T-cell (primary cell): Measurements from ENCODE around the gene VMAC. TPM values are rescaled to one million over a fixed set of nuclear protein-coding genes. Genes with fewer than 3 reads are reported as not detected.

Experiments used
- ATAC-seq, 4 experiments: fragments of 200-7000 bp in 3 of 4; fragments of 150-1000 bp in 1 of 4; cut with Tn5 transposase; replicated peaks in 1 of 4; 1 replicate in 3 of 4; 2 replicates in 1 of 4; pipeline ENCODE4 v1.10.0; 2021; ENCODE audit warnings: moderate library complexity in 3 of 4, mild to moderate bottlenecking in 2 of 4, moderate number of reproducible peaks in 1 of 4
- CTCF ChIA-PET, 2 donors: fragments of 300-600 bp; sonication (Branson Sonifier 250); formaldehyde crosslinking; loops; one replicate each; lab custom pipeline; 2022; ENCODE audit warnings: antibody characterized with exemption in 2 of 2; lab: Charles Lee
- POLR2A ChIA-PET, 2 donors: fragments of 300-600 bp; sonication (Branson Sonifier 250); formaldehyde crosslinking; loops; one replicate each; lab custom pipeline; 2022; ENCODE audit warnings: antibody characterized with exemption in 2 of 2; lab: Charles Lee
- DNase-seq, 35 experiments: peaks; one replicate each; pipeline versions ENCODE4 v3.0.0 to v3.0.0-alpha.2; 2013 to 2023
- H3K27ac ChIP-seq: one replicate; pipeline ENCODE4 v1.5.1; 2013; ENCODE audit warnings: low read length
- H3K27me3 ChIP-seq, 2 experiments: replicated peaks in 1 of 2; 1 replicate in 1 of 2; 2 replicates in 1 of 2; pipeline versions ENCODE4 v1.6.1 to v1.7.0; 2013; ENCODE audit warnings: low read length in 1 of 2, mixed read lengths in 1 of 2; ENCODE audit not compliant: control insufficient read depth in 2 of 2, insufficient read depth in 2 of 2; ENCODE audit errors: extremely low read depth in 1 of 2
- H3K36me3 ChIP-seq, 2 donors: 1 replicate in 1 of 2; 2 replicates in 1 of 2; pipeline versions ENCODE4 v1.6.1 to v1.7.0; 2013; ENCODE audit warnings: low read length in 1 of 2; ENCODE audit not compliant: control insufficient read depth in 2 of 2, insufficient read depth in 1 of 2; ENCODE audit errors: extremely low read depth in 1 of 2
- H3K4me1 ChIP-seq, 2 experiments: 1 replicate in 1 of 2; 2 replicates in 1 of 2; pipeline versions ENCODE4 v1.6.1 to v1.7.0; 2013; ENCODE audit warnings: low read length in 2 of 2, mixed read lengths in 1 of 2; ENCODE audit not compliant: insufficient read depth in 2 of 2, control insufficient read depth in 1 of 2; ENCODE audit errors: extremely low read depth in 1 of 2
- H3K4me3 ChIP-seq, 2 donors: 1 replicate in 1 of 2; 2 replicates in 1 of 2; pipeline versions ENCODE4 v1.5.1 to v1.7.0; 2013; ENCODE audit warnings: mild to moderate bottlenecking in 2 of 2, low read length in 1 of 2, moderate library complexity in 1 of 2; ENCODE audit not compliant: control insufficient read depth in 1 of 2; ENCODE audit errors: extremely low read depth in 1 of 2
- H3K9me3 ChIP-seq: 2 replicates; pipeline ENCODE4 v1.7.0; 2013
- H3K27ac Mint-ChIP-seq, 2 donors: one replicate each; pipeline ENCODE4 v1.8.0; 2020 to 2021; ENCODE audit warnings: mild to moderate bottlenecking in 2 of 2, mixed read lengths in 2 of 2
- H3K27me3 Mint-ChIP-seq, 2 donors: one replicate each; pipeline ENCODE4 v1.8.0; 2021 to 2022; ENCODE audit warnings: mixed read lengths in 2 of 2
- H3K36me3 Mint-ChIP-seq: one replicate; pipeline ENCODE4 v1.8.0; 2021; ENCODE audit warnings: mixed read lengths
- H3K4me1 Mint-ChIP-seq, 3 donors: one replicate each; pipeline ENCODE4 v1.8.0; 2020 to 2022; ENCODE audit warnings: mixed read lengths in 3 of 3, mild to moderate bottlenecking in 1 of 3
- H3K4me3 Mint-ChIP-seq, 3 donors: one replicate each; pipeline ENCODE4 v1.8.0; 2020 to 2022; ENCODE audit warnings: mild to moderate bottlenecking in 3 of 3, mixed read lengths in 3 of 3, moderate library complexity in 3 of 3
- H3K9me3 Mint-ChIP-seq, 3 donors: one replicate each; pipeline ENCODE4 v1.8.0; 2020 to 2022; ENCODE audit warnings: mixed read lengths in 3 of 3
- WGBS: methylation state at CpG from one replicate; pipeline ENCODE4 v1.1.5; 2013; ENCODE audit warnings: missing lambda C conversion rate; ENCODE audit not compliant: insufficient coverage; 5-methylcytosine and 5-hydroxymethylcytosine counted together
- total RNA-seq, 35 experiments: library from RNA in 6 of 35; stranded (reverse) in 6 of 35; fragments of 120-200 nt in 1 of 35; gene quantifications; one replicate each; pipeline versions ENCODE4 v1.2.1 to v1.2.4 and lab custom pipeline; 2013 to 2026

The VMAC gene
- total RNA-seq, 5 donors from 2014 or later (not counting 1 experiment from before 2014, with no cell fraction given), result 23.8 to 35.9 (median 30.9) TPM

- CTCF ChIA-PET, result no interaction called here
- Histone ChIP-seq H3K4me1 (no peaks in the 10 kb centered on the region), H3K36me3 (no peaks in the 10 kb centered on the region), H3K27ac (no peak overlapping the region), H3K9me3 (no peaks in the 10 kb centered on the region), H3K27me3 (peaks cover 4 to 61% of the 10 kb centered on the region in 2 experiments), H3K4me3 (no peak overlapping the region)
- Mint-ChIP-seq H3K27ac (no peak overlapping the region), H3K4me1 (no peaks in the 10 kb centered on the region), H3K36me3 (no peaks in the 10 kb centered on the region), H3K9me3 (no peaks in the 10 kb centered on the region), H3K27me3 (peaks cover 14 to 31% of the 10 kb centered on the region in 2 donors), H3K4me3 (no peak overlapping the region)
- WGBS, result 72% methylated on average over 6 of the region's 8 CpGs
- DNase-seq (no peak), ATAC-seq (no peak)
- POLR2A ChIA-PET, result no interaction called here
Observed at GRCh38 chr19:5877427-5877826, 27.2 kb upstream of the VMAC start.

GRCh38 chr19:5877882-5878281 lies 26.8 kb upstream of the VMAC start:
- Mint-ChIP-seq H3K4me1 (no peaks in the 10 kb centered on the region), H3K36me3 (no peaks in the 10 kb centered on the region), H3K9me3 (no peaks in the 10 kb centered on the region), H3K27ac (no peak overlapping the region), H3K27me3 (peaks cover 17 to 34% of the 10 kb centered on the region in 2 donors), H3K4me3 (no peak overlapping the region)
- Histone ChIP-seq H3K4me1 (no peaks in the 10 kb centered on the region), H3K27me3 (peaks cover 5 to 61% of the 10 kb centered on the region in 2 experiments), H3K27ac (no peak overlapping the region), H3K4me3 (no peak overlapping the region), H3K9me3 (no peaks in the 10 kb centered on the region), H3K36me3 (no peaks in the 10 kb centered on the region)
- WGBS, result 78% methylated on average over 4 of the region's 9 CpGs
- ATAC-seq (no peak), DNase-seq (no peak)
- POLR2A ChIA-PET, result no interaction called here
- CTCF ChIA-PET, result no interaction called here

- H3K27ac Mint-ChIP-seq, result no peak overlapping the region
- H3K27ac ChIP-seq, result no peak overlapping the region
- H3K9me3 Mint-ChIP-seq, result no peaks in the 10 kb centered on the region
- H3K4me3 Mint-ChIP-seq, result no peak overlapping the region
- H3K27me3 Mint-ChIP-seq, result peaks cover 17 to 34% of the 10 kb centered on the region in 2 donors
- H3K9me3 ChIP-seq, result no peaks in the 10 kb centered on the region
- WGBS, result 64% methylated on average over 2 of the region's 6 CpGs
- no peaks in the 10 kb centered on the region for H3K4me1 Mint-ChIP-seq
- DNase-seq (no peak), ATAC-seq (no peak)
- H3K27me3 ChIP-seq, result peaks cover 5 to 61% of the 10 kb centered on the region in 2 experiments
- no peaks in the 10 kb centered on the region for H3K4me1 ChIP-seq
- ChIA-PET POLR2A (interaction anchor here in 1 of 2 donors (0.7 kb wide), 1 partner anchor 88 kb away, joined by 3 read pairs; no protein-coding TSS in a partner anchor), CTCF (no interaction called here)
- no peaks in the 10 kb centered on the region for H3K36me3 ChIP-seq
- no peaks in the 10 kb centered on the region for H3K36me3 Mint-ChIP-seq
- H3K4me3 ChIP-seq, result no peak overlapping the region
Observed at GRCh38 chr19:5880196-5880595, 24.5 kb upstream of the VMAC start.

GRCh38 chr19:5880604-5881078 lies 24.0 kb upstream of the VMAC start:
- Histone ChIP-seq H3K36me3 (no peaks in the 10 kb centered on the region), H3K27ac (no peak overlapping the region), H3K4me3 (no peak overlapping the region), H3K9me3 (no peaks in the 10 kb centered on the region), H3K4me1 (no peaks in the 10 kb centered on the region), H3K27me3 (peaks cover 5 to 64% of the 10 kb centered on the region in 2 experiments)
- DNase-seq, result no peak
- Mint-ChIP-seq H3K27ac (no peak overlapping the region), H3K4me1 (no peaks in the 10 kb centered on the region), H3K27me3 (peaks cover 17 to 36% of the 10 kb centered on the region in 2 donors), H3K36me3 (no peaks in the 10 kb centered on the region), H3K4me3 (no peak overlapping the region), H3K9me3 (no peaks in the 10 kb centered on the region)
- CTCF ChIA-PET, result no interaction called here
- ATAC-seq, result no peak
- POLR2A ChIA-PET, result no interaction called here
- 30% methylated on average over 10 of the region's 15 CpGs for WGBS

GRCh38 chr19:5881543-5882299 lies 23.0 kb upstream of the VMAC start:
- no peak for ATAC-seq
- no peak overlapping the region for H3K27ac Mint-ChIP-seq
- WGBS, result 59% methylated on average over 8 of the region's 19 CpGs

GRCh38 chr19:5882421-5882968 lies 22.2 kb upstream of the VMAC start:
- 37% methylated on average over 4 of the region's 9 CpGs for WGBS
- Mint-ChIP-seq H3K36me3 (no peaks in the 10 kb centered on the region), H3K4me3 (no peak overlapping the region), H3K4me1 (no peaks in the 10 kb centered on the region), H3K9me3 (no peaks in the 10 kb centered on the region), H3K27ac (no peak overlapping the region), H3K27me3 (peaks cover 9 to 31% of the 10 kb centered on the region in 2 donors)
- H3K36me3 ChIP-seq, result no peaks in the 10 kb centered on the region
- CTCF ChIA-PET, result interaction anchor here in 1 of 2 donors (0.7 kb wide), 1 partner anchor 370 kb away, joined by 5 read pairs; no protein-coding TSS in a partner anchor
- DNase-seq, result no peak
- H3K27ac ChIP-seq, result no peak overlapping the region
- no peak for ATAC-seq
- POLR2A ChIA-PET, result no interaction called here
- H3K9me3 ChIP-seq, result no peaks in the 10 kb centered on the region
- H3K27me3 ChIP-seq, result peaks cover 5 to 59% of the 10 kb centered on the region in 2 experiments
- no peaks in the 10 kb centered on the region for H3K4me1 ChIP-seq
- no peak overlapping the region for H3K4me3 ChIP-seq

More at GRCh38 chr19:5881543-5882299, 23.0 kb upstream of the VMAC start:
- Mint-ChIP-seq H3K27me3 (peaks cover 12 to 30% of the 10 kb centered on the region in 2 donors), H3K9me3 (no peaks in the 10 kb centered on the region), H3K4me1 (no peaks in the 10 kb centered on the region), H3K36me3 (no peaks in the 10 kb centered on the region), H3K4me3 (no peak overlapping the region)
- DNase-seq, result no peak
- Histone ChIP-seq H3K9me3 (no peaks in the 10 kb centered on the region), H3K27ac (no peak overlapping the region), H3K27me3 (peaks cover 5 to 61% of the 10 kb centered on the region in 2 experiments), H3K4me1 (no peaks in the 10 kb centered on the region), H3K4me3 (no peak overlapping the region), H3K36me3 (no peaks in the 10 kb centered on the region)
- POLR2A ChIA-PET, result no interaction called here
- CTCF ChIA-PET, result no interaction called here
